HG02588 (cell line): Measurements from ENCODE around the gene NDUFB3.
"Not testable (repeated sequence)": the region's sequence is repeated elsewhere in the genome, so short reads cannot be mapped to it uniquely, and the experiment has no call there.

ENCODE experiments used
- ATAC-seq: cut with Tn5 transposase; IDR thresholded peaks from one replicate; pipeline ENCODE4 v1.9.1; 2021; ENCODE audit warnings: mild to moderate bottlenecking, moderate library complexity; ENCODE audit not compliant: unreplicated experiment

The NDUFB3 gene

DNA sequence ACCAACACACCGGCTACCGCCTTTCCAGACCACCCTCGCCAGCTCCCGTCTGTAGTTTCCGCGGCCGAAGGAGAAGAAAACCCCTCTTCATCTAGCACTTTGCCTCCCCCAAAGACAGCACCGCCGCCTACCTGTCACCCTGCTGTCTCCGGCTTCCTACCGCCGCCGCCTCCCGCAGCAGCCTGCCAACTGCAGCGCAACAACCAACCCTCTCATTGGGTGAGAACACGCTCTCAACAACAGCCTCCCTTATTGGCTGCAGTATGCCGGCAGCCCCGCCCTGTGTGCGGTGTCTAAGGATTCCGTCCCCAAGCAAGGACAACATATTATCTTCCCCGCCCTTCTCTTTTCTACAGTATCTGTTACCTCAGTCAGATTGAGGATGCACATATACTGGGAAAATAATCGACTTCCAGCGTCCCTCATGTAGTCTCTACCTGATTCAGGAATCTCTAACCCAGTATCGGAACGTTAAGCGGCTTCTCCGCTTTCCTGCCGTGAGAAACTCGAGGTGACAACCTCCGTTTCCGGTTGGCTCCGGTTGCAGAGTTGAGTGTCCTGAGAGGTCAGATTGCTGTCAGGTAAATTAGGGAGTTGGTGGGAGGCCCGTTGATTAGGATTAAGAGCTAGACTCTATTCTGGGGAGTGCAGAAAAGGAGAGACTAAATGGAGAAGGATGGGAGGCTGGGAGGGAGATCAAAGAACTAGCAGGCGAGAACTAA, at the start of gene NDUFB3, which contains the start of gene HYCC2:
Gene NDUFB3 (plus strand): TSS at position 523 of the 722 bp plus-strand sequence. CDS start 6,882 bp downstream, outside the sequence.
Gene HYCC2 (minus strand): TSS at position 193 of the 722 bp plus-strand sequence. CDS start 47,662 bp downstream, outside the sequence.
- ATAC-seq, result peak; percentile 99

DNA sequence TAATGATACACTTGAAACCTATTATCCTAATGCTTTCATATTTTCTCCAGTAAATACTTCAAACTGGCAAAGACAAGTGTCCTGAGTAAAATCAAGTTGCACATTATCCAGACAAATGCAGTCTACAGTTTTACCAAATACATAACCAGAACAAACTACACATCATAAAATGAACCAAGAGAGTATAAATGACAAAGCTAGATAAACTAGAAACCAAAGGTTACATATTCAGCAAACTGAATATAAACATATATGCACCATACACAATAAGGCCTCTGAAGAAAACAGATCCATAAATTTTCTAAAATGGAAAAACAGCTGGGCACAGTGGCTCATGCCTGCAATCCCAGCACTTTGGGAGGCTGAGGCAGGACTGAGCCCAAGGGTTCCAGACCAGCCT, 47.3 kb upstream of the NDUFB3 start:
- ATAC-seq, result no peak

DNA sequence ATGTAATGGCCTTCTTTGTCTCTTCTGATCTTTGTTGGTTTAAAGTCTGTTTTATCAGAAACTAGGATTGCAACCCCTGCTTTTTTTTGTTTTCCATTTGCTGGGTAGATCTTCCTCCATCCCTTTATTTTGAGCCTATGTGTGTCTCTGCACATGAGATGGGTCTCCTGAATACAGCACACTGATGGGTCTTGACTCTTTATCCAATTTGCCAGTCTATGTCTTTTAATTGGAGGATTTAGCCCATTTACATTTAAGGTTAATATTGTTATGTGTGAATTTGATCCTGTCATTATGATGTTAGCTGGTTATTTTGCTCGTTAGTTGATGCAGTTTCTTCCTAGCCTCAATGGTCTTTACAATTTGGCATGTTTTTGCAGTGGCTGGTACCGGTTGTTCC, 37.4 kb upstream of the NDUFB3 start:
- not testable (repeated sequence) for ATAC-seq

DNA sequence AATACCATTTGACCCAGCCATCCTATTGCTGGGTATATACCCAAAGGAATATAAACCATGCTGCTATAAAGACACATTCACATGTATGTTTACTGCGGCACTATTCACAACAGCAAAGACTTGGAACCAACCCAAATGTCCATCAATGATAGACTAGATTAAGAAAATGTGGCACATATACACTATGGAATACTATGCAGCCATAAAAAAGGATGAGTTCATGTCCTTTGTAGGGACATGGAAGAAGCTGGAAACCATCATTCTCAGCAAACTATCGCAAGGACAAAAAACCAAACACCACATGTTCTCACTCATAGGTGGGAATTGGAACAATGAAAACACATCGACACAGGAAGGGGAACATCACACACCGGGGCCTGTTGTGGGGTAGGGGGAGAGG, 33.4 kb upstream of the NDUFB3 start:
- ATAC-seq, result not testable (repeated sequence)

- no peak for ATAC-seq
Measured at GRCh38 chr2:201038855-201039254, 32.9 kb upstream of the NDUFB3 start.

DNA sequence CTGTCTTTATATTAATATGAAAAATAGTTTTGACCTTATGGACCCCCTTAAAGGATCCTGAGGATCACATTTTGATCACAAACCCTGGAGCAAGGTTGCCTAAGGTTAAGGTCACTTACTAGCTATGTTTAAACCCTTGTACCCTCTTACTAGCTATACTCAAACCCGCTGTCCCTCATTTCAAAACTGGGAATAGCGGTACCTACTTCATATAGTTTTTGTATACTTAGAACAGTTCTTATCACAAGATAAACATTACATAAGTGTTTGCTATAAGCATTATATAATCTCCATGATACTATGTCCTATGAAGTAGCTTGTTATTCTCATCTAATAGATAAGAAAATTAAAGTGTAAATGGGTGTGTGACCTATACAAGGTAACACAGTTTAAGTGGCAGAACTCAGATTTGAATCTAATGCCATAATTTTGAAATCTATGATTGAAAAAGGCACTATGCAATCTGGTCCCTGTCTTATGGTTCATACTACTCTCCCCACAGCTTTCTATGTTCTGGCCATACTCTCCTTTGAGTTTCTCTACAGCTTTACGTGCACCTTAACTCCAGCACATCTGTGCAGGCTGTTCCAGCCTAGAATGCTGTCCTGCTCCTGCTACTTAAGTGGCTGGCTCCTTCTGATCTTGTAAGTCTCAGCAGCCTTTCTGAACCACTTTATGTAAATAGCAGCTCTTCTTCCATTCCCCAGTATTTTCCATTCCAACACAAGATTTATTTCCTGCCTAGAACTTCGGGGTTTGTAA, 30.8 kb upstream of the NDUFB3 start:
- ATAC-seq, result no peak

DNA sequence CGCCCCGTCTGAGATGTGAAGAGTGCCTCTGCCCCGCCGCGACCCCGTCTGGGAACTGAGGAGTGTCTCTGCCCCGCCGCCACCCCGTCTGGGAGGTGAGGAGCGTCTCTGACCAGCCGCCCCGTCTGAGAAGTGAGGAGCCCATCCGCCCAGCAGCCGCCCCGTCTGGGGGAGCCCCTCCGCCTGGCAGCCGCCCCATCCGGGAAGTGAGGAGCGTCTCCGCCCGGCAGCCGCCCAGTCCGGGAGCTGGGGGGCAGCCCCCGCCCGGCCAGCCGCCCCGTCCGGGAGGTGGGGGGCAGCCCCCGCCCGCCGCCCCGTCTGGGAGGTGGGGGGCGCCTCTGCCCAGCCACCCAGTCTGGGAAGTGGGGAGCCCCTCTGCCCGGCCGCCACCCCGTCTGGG, 29.4 kb upstream of the NDUFB3 start:
- ATAC-seq, result not testable (repeated sequence)

DNA sequence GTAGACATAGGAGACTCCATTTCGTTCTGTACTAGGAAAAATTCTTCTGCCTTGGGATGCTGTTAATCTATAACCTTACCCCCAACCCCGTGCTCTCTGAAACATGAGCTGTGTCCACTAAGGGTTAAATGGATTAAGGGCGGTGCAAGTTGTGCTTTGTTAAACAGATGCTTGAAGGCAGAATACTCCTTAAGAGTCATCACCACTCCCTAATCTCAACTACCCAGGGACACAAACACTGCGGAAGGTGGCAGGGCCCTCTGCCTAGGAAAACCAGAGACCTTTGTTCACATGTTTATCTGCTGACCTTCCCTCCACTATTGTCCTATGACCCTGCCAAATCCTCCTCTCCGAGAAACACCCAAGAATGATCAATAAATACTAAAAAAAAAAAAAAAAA, 28.8 kb upstream of the NDUFB3 start:
- ATAC-seq, result not testable (repeated sequence)

GRCh38 chr2:201046881-201047280, 24.9 kb upstream of the NDUFB3 start:
- no peak for ATAC-seq

DNA sequence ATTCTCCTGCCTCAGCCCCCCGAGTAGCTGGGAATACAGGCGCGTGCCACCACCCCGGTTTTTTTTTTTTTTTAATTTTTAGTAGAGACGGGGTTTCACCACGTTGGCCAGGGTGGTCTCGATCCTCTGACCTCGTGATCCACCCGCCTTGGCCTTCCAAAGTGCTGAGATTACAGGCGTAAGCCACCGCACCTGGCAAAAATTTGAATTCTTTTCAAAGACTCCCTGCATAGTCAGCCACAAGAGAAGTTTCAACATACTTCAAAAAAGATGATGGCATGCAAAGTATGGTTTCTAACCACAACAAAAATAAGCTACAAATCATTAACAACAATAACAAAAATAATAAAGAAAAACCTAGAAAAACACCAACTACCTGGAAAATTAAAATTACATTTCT, 22.3 kb upstream of the NDUFB3 start:
- no peak for ATAC-seq

GRCh38 chr2:201057087-201057521, 14.7 kb upstream of the NDUFB3 start:
- ATAC-seq, result no peak

DNA sequence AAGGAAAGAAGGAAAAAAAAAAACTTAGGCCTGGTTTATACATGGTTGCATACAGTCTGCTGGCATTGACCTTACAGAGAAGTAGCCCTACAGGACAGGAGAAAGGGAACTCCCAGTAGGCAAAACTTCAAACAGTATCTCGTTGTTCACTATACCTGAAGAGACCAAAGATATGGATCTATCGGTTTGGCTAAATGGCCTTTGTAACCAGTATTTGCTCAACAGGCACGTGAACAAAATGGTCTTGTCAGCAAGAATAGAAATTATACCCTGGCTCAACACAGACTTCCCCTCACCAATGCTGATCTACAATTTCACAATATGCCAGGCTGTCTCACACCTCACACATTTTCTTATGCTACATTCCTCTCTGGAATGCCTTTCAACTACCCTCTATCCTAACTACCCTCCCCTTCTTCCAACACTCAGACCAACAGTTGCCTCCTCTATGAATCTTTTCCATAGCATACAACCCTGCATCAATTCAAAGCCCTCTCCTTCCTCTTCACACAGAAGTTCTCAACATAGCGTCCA, 14.0 kb upstream of the NDUFB3 start:
- no peak for ATAC-seq

- no peak for ATAC-seq
Measured at GRCh38 chr2:201058914-201059313, 12.9 kb upstream of the NDUFB3 start.

GRCh38 chr2:201059961-201060755, 11.6 kb upstream of the NDUFB3 start:
- no peak for ATAC-seq

GRCh38 chr2:201063516-201063915, 8.3 kb upstream of the NDUFB3 start:
- ATAC-seq, result not testable (repeated sequence)

- ATAC-seq, result no peak
Measured at GRCh38 chr2:201064797-201065329, 6.9 kb upstream of the NDUFB3 start.

DNA sequence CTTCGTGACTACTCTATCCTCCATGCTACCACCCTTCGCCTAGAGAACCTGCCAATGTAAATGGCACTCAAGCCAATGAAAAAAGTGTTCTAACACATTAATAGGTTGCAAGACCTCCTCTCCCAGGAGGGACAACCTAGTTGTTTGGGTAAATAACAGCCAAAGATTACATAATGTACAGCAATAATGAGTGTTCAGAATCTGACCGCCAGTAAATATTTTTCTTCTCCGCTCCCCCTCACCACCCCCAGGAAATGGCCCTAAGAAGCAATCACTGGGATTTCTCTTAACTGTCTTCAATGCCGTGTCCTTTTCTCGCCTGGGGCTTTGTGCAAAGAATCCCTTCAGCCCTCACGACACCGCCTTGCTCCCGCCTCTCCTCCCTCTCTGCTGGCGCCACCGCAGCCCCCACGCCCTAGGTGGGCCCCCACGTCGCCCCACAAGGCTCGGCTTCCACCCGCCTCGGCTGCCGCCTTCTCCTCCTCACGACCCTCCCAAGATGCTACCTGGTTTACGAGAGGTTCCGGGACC, 788 bp upstream of the NDUFB3 start:
- peak; percentile 29 for ATAC-seq

DNA sequence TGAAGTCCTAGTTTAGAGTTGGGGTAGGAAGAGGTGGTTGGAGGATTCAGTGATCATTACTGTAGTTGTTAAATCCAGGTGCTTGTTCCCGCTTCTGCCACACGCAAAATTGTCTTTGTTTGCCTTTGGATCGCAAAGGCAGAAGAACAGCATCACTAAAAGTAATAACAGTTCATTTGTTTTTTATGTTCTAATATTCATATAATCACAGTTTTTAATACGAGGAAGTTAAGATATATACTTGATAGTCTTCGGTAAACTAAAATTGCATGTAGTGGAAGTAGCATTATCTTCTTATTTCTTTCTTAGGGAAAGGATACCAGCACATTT, 365 bp downstream of the NDUFB3 start:
- ATAC-seq, result no peak

- ATAC-seq, result no peak
Measured at GRCh38 chr2:201073071-201073470, 1.3 kb downstream of the NDUFB3 start.

DNA sequence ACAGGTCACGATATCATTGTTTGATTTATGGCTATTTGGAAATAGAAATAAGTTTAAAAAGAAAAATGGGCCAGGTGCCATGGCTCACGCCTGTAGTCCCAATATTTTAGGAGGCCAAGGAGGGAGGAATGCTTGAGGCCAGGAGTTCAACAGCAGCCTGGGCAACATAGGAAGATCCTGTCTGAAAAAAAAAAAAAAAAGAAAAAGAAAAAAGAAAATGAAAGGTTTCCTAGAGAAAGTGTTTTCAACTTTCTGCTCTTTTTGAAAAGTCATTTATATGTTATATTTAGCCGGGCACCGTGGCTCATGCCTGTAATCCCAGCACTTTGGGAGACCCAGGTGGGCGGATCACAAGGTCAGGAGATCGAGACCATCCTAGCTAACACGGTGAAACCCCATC, 3.2 kb downstream of the NDUFB3 start:
- ATAC-seq, result no peak

GRCh38 chr2:201084863-201085262, 13.1 kb downstream of the NDUFB3 start:
- ATAC-seq, result no peak
